ENCODE results near the gene TK1. TPM values are rescaled to one million over a fixed set of nuclear protein-coding genes. Genes with fewer than 3 reads are reported as not detected.

The TK1 gene
- polyA plus RNA-seq, 2 of the 4 experiments (the other 2 are of a cell fraction): 90.9 to 355 TPM

DNA sequence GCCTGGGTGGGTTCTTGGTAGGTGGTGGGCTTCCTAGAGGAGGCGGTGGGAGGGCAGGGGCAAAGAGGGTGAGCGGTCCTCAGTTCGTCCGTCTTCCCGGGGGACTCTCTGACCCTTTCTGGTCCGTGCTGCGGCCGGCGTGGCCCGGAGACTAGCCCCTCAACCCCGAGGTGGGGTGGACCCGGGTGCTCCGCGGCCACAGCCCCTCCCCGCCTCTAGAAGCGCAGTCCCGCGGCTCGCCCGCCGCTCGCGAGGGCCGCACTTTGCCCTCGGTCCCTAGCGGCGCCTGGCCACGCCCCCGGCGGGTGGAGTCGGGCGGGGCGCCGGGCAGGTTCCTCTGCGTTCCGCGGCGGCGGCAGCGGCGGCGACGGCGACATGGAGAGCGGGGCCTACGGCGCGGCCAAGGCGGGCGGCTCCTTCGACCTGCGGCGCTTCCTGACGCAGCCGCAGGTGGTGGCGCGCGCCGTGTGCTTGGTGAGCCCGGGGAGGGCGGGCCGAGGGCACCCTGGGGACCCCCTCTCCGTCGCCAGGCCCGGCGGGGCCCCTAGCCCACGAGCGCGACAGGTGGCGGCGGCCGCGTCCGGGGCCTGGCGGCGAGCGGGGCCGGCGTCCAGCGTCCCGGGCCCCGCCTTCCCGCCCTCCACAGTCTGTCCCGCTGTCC, 18.5 kb downstream of the TK1 start, which contains the start of gene SYNGR2 (continued):
- TF ChIP-seq SREBF2 (IDR thresholded peaks at IDR 0.05) (no peak), HEYL (CRISPR knock-in tag; IDR thresholded peaks at IDR 0.05) (no peak), JUNB (IDR thresholded peaks at IDR 0.05) (no peak), CBX8 (IDR thresholded peaks at IDR 0.05) (no peak), ZFP36 (IDR thresholded peaks at IDR 0.05; ENCODE audit: borderline replicate concordance, partially characterized antibody) (peak; percentile 57), CBX2 (IDR thresholded peaks at IDR 0.05; ENCODE audit: borderline replicate concordance, low read depth) (no peak), HDAC2 (IDR thresholded peaks at IDR 0.05) (no peak), MAZ (IDR thresholded peaks at IDR 0.05; ENCODE audit: borderline replicate concordance, low read depth, low read length) (no peak)
- TF ChIP-seq, protein P1, sequence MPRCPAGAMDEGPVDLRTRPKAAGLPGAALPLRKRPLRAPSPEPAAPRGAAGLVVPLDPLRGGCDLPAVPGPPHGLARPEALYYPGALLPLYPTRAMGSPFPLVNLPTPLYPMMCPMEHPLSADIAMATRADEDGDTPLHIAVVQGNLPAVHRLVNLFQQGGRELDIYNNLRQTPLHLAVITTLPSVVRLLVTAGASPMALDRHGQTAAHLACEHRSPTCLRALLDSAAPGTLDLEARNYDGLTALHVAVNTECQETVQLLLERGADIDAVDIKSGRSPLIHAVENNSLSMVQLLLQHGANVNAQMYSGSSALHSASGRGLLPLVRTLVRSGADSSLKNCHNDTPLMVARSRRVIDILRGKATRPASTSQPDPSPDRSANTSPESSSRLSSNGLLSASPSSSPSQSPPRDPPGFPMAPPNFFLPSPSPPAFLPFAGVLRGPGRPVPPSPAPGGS (IDR thresholded peaks at IDR 0.05): 0 out of 3 replicates have a peak, but pooled peaks have one; percentile 68

DNA sequence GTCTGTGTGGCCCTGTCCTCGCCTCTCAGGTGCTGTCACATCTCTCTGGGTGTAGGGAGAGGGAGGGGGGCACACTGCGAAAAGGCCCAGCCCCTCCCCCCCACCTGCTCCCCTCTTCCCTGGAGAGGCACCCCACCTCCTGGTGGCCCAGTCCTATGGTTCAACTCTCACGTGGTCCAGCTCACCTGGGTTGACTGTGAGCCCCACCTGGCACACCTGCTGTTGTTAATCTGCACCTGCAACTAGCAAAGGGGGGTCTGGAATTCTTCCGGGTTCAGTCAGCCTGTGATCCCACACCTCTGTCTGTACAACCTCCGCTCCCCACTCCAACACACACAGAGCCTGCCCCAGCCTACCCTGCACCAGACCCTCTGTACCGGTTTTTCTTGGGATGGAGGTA, 20.4 kb downstream of the TK1 start:
- CTCF ChIA-PET: interaction anchor here (1.4 to 3.1 kb wide), 4 partner anchors 10 to 84 kb away, joined by 3 to 18 read pairs (median 6); no protein-coding TSS in a partner anchor

More for the DNA sequence above, 20.4 kb downstream of the TK1 start:
- 67% methylated on average over 6 of the region's 6 CpGs for WGBS (ENCODE audit: missing lambda C conversion rate)
- FAIRE-seq (no peak), DNase-seq (ENCODE audit: low read depth in 1 of 2, low spot score in 1 of 2) (no peak), ATAC-seq (no peak)
- Histone ChIP-seq H3K27ac (no peak overlapping the region), H3K4me3 (no peak overlapping the region), H3K9me3 (no peaks in the 10 kb centered on the region), H3K4me1 (peaks cover 11% of the 10 kb centered on the region; the same call in 2 of the 3 replicates), H3K4me2 (no peak overlapping the region)
- POLR2A ChIA-PET: no interaction called here
- TF ChIP-seq BHLHE40 (IDR thresholded peaks at IDR 0.05; ENCODE audit: low read depth, low read length) (no peak), MAFK (IDR thresholded peaks at IDR 0.05; ENCODE audit: partially characterized antibody) (no peak), NFE2L2 (conservative IDR thresholded peaks at IDR 0.05; ENCODE audit: low read length) (no peak), POLR2A (IDR thresholded peaks at IDR 0.05; ENCODE audit: low read length) (no peak), JUN (IDR thresholded peaks at IDR 0.05) (no peak), FOSL2 (IDR thresholded peaks at IDR 0.05) (no peak), FOSL2 (CRISPR knock-in tag; IDR thresholded peaks at IDR 0.05) (no peak), FOXS1 (CRISPR knock-in tag; IDR thresholded peaks at IDR 0.05) (no peak), HES2 (IDR thresholded peaks at IDR 0.05) (no peak), ZSCAN20 (CRISPR knock-in tag; IDR thresholded peaks at IDR 0.05) (no peak), PBX3 (IDR thresholded peaks at IDR 0.05) (no peak), SMC3 (IDR thresholded peaks at IDR 0.05) (no peak), FOSB (CRISPR knock-in tag; IDR thresholded peaks at IDR 0.05) (no peak), ZNF302 (CRISPR knock-in tag; IDR thresholded peaks at IDR 0.05) (no peak)
- TF ChIP-seq, protein P2, sequence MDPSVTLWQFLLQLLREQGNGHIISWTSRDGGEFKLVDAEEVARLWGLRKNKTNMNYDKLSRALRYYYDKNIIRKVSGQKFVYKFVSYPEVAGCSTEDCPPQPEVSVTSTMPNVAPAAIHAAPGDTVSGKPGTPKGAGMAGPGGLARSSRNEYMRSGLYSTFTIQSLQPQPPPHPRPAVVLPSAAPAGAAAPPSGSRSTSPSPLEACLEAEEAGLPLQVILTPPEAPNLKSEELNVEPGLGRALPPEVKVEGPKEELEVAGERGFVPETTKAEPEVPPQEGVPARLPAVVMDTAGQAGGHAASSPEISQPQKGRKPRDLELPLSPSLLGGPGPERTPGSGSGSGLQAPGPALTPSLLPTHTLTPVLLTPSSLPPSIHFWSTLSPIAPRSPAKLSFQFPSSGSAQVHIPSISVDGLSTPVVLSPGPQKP (IDR thresholded peaks at IDR 0.05; ENCODE audit: low read depth, low read length): no peak
- TF ChIP-seq, protein P1 (IDR thresholded peaks at IDR 0.05): no peak
